OCI-LY3 (cell line): ENCODE measurements around the gene L3MBTL1.

Source experiments
- H2AFZ ChIP-seq: fragments of 200-600, 300-600 bp; shearing (Covaris generic); 2 replicates; pipeline ENCODE4 v1.6.0; 2014; ENCODE audit warnings: antibody characterized with exemption, low read depth, low read length
- H3K27ac ChIP-seq: fragments of 200-600, 300-600 bp; sonication (generic); 2 replicates; pipeline ENCODE4 v1.5.1; 2014; ENCODE audit warnings: mild to moderate bottlenecking, low read length, moderate library complexity, mixed read lengths
- H3K27me3 ChIP-seq: fragments of 200-600, 300-600 bp; sonication (generic); 2 replicates; pipeline ENCODE4 v1.6.1; 2014; ENCODE audit warnings: low read depth, low read length, mixed read lengths
- H3K36me3 ChIP-seq: fragments of 200-600, 300-600 bp; sonication (generic); replicated peaks from 2 replicates; pipeline ENCODE3; 2014; ENCODE audit warnings: low read depth, low read length, mixed read lengths
- H3K4me1 ChIP-seq: fragments of 300-600, 200-600 bp; sonication (generic); 2 replicates; pipeline ENCODE4 v1.6.1; 2014; ENCODE audit warnings: low read length, mixed read lengths
- H3K4me2 ChIP-seq: fragments of 200-600, 300-600 bp; sonication (generic); 2 replicates; pipeline ENCODE4 v1.6.1; 2014; ENCODE audit warnings: low read length, mixed read lengths
- H3K4me3 ChIP-seq: fragments of 300-600, 200-600 bp; sonication (generic); 2 replicates; pipeline ENCODE4 v1.5.1; 2014; ENCODE audit warnings: antibody characterized with exemption, mild to moderate bottlenecking, low read length, moderate library complexity
- H3K79me2 ChIP-seq: fragments of 300-600, 200-600 bp; shearing (Covaris generic); 2 replicates; pipeline ENCODE4 v1.6.1; 2014; ENCODE audit warnings: mild to moderate bottlenecking, low read length, mixed read lengths
- H3K9ac ChIP-seq: fragments of 300-600, 200-600 bp; shearing (Covaris generic); 2 replicates; pipeline ENCODE4 v1.6.0; 2014; ENCODE audit warnings: mild to moderate bottlenecking, low read length, moderate library complexity
- H3K9me3 ChIP-seq: fragments of 200-600, 300-600 bp; shearing (Covaris generic); 2 replicates; pipeline ENCODE4 v1.6.1; 2014; ENCODE audit warnings: low read length, mixed read lengths; ENCODE audit not compliant: insufficient read depth
- H4K20me1 ChIP-seq: fragments of 200-600, 300-600 bp; sonication (generic); 2 replicates; pipeline ENCODE4 v1.6.1; 2016; ENCODE audit warnings: low read length, mixed read lengths; ENCODE audit not compliant: insufficient read depth
- CTCF ChIP-seq: fragments of 200-600, 300-600 bp; sonication (generic); IDR thresholded peaks from 2 replicates; pipeline ENCODE4 v1.5.1; 2014; ENCODE audit warnings: antibody characterized with exemption, low read length, low read depth
- EZH2phosphoT487 ChIP-seq: fragments of 200-600 bp; shearing (Covaris generic); IDR thresholded peaks from 2 replicates; pipeline ENCODE4 v1.6.1; 2018; ENCODE audit warnings: antibody characterized with exemption, mixed run types, low read depth

Gene L3MBTL1

GRCh38 chr20:43576108-43576507 is 68.6 kb downstream of the L3MBTL1 start:
- Histone ChIP-seq H3K9me3 (no peaks in the 10 kb centered on the region), H3K79me2 (no peaks in the 10 kb centered on the region), H2AFZ (no peak overlapping the region), H4K20me1 (no peaks in the 10 kb centered on the region), H3K4me2 (no peak overlapping the region), H3K27ac (no peak overlapping the region), H3K27me3 (no peaks in the 10 kb centered on the region), H3K36me3 (no peaks in the 10 kb centered on the region), H3K9ac (no peak overlapping the region), H3K4me3 (no peak overlapping the region), H3K4me1 (no peaks in the 10 kb centered on the region)
- TF ChIP-seq CTCF (no peak), EZH2phosphoT487 (no peak)

GRCh38 chr20:43579861-43580793 is 72.6 kb downstream of the L3MBTL1 start:
- Histone ChIP-seq H3K4me1 (no peaks in the 10 kb centered on the region), H3K27me3 (peaks cover 6% of the 10 kb centered on the region), H3K79me2 (no peaks in the 10 kb centered on the region), H3K4me3 (no peak overlapping the region), H3K4me2 (no peak overlapping the region), H3K27ac (no peak overlapping the region), H3K9me3 (no peaks in the 10 kb centered on the region), H4K20me1 (no peaks in the 10 kb centered on the region), H3K9ac (no peak overlapping the region), H3K36me3 (no peaks in the 10 kb centered on the region), H2AFZ (no peak overlapping the region)
- no peak for TF ChIP-seq EZH2phosphoT487
- no peak for TF ChIP-seq CTCF

GRCh38 chr20:43583133-43583864 is 75.8 kb downstream of the L3MBTL1 start:
- no peaks in the 10 kb centered on the region for H3K4me1 ChIP-seq
- no peak overlapping the region for H2AFZ ChIP-seq
- TF ChIP-seq EZH2phosphoT487, result no peak
- no peak for TF ChIP-seq CTCF
- no peak overlapping the region for H3K4me2 ChIP-seq
- H3K27me3 ChIP-seq, result peaks cover 12% of the 10 kb centered on the region
- no peak overlapping the region for H3K4me3 ChIP-seq
- no peaks in the 10 kb centered on the region for H3K79me2 ChIP-seq
- no peaks in the 10 kb centered on the region for H3K36me3 ChIP-seq
- no peaks in the 10 kb centered on the region for H3K9me3 ChIP-seq
- no peaks in the 10 kb centered on the region for H4K20me1 ChIP-seq
- no peak overlapping the region for H3K9ac ChIP-seq
- H3K27ac ChIP-seq, result no peak overlapping the region

- Histone ChIP-seq H2AFZ (no peak overlapping the region), H3K4me2 (no peak overlapping the region), H3K27ac (no peak overlapping the region)
These were observed 76.5 kb downstream of the L3MBTL1 start for GRCh38 chr20:43583982-43584432.

More at GRCh38 chr20:43583982-43584432, 76.5 kb downstream of the L3MBTL1 start:
- H3K4me3 ChIP-seq, result no peak overlapping the region
- H3K9ac ChIP-seq, result no peak overlapping the region
- peaks cover 12% of the 10 kb centered on the region for H3K27me3 ChIP-seq
- no peaks in the 10 kb centered on the region for H3K4me1 ChIP-seq
- TF ChIP-seq EZH2phosphoT487, result no peak
- no peak for TF ChIP-seq CTCF
- H4K20me1 ChIP-seq, result no peaks in the 10 kb centered on the region
- H3K36me3 ChIP-seq, result no peaks in the 10 kb centered on the region
- H3K79me2 ChIP-seq, result no peaks in the 10 kb centered on the region
- no peaks in the 10 kb centered on the region for H3K9me3 ChIP-seq
